Kidney epithelial cell (primary cell): ENCODE measurements around the gene CASP1. TPM values are rescaled to one million over a fixed set of nuclear protein-coding genes. Genes with fewer than 3 reads are reported as not detected.

Experiments
- DNase-seq: peaks from one replicate; pipeline ENCODE4 v3.0.0-alpha.2; 2010; ENCODE audit warnings: low read depth
- H3K27me3 ChIP-seq: 2 replicates; pipeline ENCODE4 v1.6.0; 2011; ENCODE audit warnings: low read length; ENCODE audit not compliant: control insufficient read depth, insufficient read depth
- H3K36me3 ChIP-seq: 2 replicates; pipeline ENCODE4 v1.5.1; 2011; ENCODE audit warnings: low read length; ENCODE audit not compliant: control insufficient read depth, insufficient read depth
- H3K4me3 ChIP-seq: 2 replicates; pipeline ENCODE4 v1.5.1; 2011; ENCODE audit warnings: low read depth, mild to moderate bottlenecking, control low read depth, low read length
- CTCF ChIP-seq: IDR thresholded peaks from 2 replicates; pipeline ENCODE4 v1.5.1; 2011; ENCODE audit warnings: mild to moderate bottlenecking, moderate library complexity, low read length, control low read depth, inconsistent platforms; ENCODE audit not compliant: insufficient read depth, poor library complexity, severe bottlenecking
- total RNA-seq: library from RNA; depleted of rRNA; stranded (reverse); fragments of >200 nt; gene quantifications from 2 replicates; pipeline ENCODE4 v1.2.3, GENCODE V29; 2015

CASP1 gene
- total RNA-seq, 1 donor from 2014 or later, result 0.33 TPM

- DNase-seq, result no peak
- H3K4me3 ChIP-seq, result no peak overlapping the region
- no peaks in the 10 kb centered on the region for H3K36me3 ChIP-seq
- H3K27me3 ChIP-seq, result no peaks in the 10 kb centered on the region
- no peak for TF ChIP-seq CTCF
Measured at GRCh38 chr11:104984808-104985207, 50.1 kb downstream of the CASP1 start.

GRCh38 chr11:104979839-104980238 is 55.1 kb downstream of the CASP1 start:
- TF ChIP-seq CTCF, result no peak
- no peak for DNase-seq

More at GRCh38 chr11:104979839-104980238, 55.1 kb downstream of the CASP1 start:
- H3K4me3 ChIP-seq, result no peak overlapping the region
- no peaks in the 10 kb centered on the region for H3K27me3 ChIP-seq
- H3K36me3 ChIP-seq, result no peaks in the 10 kb centered on the region

Other genes with a start within 250 kb of the CASP1 start
- not detected in 2 replicates for gene CASP12, start 136.7 kb downstream of the CASP1 start, total RNA-seq
- 47.0 and 48.7 TPM in 2 replicates for gene CASP4, start 66.6 kb downstream of the CASP1 start, total RNA-seq
- gene CASP5, start 12.0 kb downstream of the CASP1 start, total RNA-seq, result not detected in 2 replicates
- 3.5 TPM in 1 of 2 replicates, not detected in the other for gene CARD16, start 10.2 kb upstream of the CASP1 start, total RNA-seq
- gene CARD18, start 104.6 kb upstream of the CASP1 start, total RNA-seq, result not detected in 2 replicates